IMR-90 (cell line): ENCODE measurements around the gene SYT17.

ENCODE experiments used
- BHLHE40 ChIP-seq: fragments of 150-350 bp; IDR thresholded peaks from 2 replicates; pipeline ENCODE4 v1.6.1; 2016; ENCODE audit warnings: mild to moderate bottlenecking, low read depth, low read length
- TF ChIP-seq, protein P1 (sequence below): conservative IDR thresholded peaks from 2 replicates; pipeline ENCODE4 v1.5.1; 2012; ENCODE audit warnings: mild to moderate bottlenecking, low read depth, low read length, improper control_type of control experiment

DNA sequence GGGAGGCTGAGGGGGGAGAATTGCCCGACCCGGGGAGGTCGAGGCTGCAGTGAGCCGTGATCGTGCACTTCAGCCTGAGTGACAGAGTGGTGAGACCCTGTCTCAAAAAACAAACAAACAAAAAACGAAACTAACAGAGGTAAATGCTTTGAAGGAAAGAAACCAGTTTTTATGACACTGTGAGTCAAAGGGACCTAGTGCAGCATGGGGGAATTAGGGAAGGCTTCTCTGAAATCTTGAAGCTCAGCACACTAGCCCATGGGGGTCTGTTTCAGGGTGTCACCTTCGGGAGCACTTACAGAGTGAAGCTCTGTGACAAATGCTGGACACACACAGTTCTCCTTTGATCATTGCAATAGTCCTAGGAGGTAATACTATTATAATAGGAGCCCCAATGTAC lies 37.7 kb upstream of the SYT17 start:
- TF ChIP-seq, protein P1, sequence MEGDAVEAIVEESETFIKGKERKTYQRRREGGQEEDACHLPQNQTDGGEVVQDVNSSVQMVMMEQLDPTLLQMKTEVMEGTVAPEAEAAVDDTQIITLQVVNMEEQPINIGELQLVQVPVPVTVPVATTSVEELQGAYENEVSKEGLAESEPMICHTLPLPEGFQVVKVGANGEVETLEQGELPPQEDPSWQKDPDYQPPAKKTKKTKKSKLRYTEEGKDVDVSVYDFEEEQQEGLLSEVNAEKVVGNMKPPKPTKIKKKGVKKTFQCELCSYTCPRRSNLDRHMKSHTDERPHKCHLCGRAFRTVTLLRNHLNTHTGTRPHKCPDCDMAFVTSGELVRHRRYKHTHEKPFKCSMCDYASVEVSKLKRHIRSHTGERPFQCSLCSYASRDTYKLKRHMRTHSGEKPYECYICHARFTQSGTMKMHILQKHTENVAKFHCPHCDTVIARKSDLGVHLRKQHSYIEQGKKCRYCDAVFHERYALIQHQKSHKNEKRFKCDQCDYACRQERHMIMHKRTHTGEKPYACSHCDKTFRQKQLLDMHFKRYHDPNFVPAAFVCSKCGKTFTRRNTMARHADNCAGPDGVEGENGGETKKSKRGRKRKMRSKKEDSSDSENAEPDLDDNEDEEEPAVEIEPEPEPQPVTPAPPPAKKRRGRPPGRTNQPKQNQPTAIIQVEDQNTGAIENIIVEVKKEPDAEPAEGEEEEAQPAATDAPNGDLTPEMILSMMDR, result no peak
- TF ChIP-seq BHLHE40, result no peak
